HCT116 (cell line): ENCODE data around the gene GALNT13. TPM values are rescaled to one million over a fixed set of nuclear protein-coding genes. Genes with fewer than 3 reads are reported as not detected.

ENCODE experiments used
- ATAC-seq: fragments of 200-7000 bp; cut with Tn5 transposase; 2 replicates; pipeline ENCODE4 v1.9.1; 2020; ENCODE audit warnings: mild to moderate bottlenecking, moderate library complexity
- BruUV-seq: library from RNA; stranded (reverse); fragments of 400-500 nt; replicated peaks from 2 replicates; lab custom pipeline; 2021; lab: Mats Ljungman, UMichigan
- CTCF ChIA-PET: fragments of 300-600 bp; sonication (Branson Sonifier 250); formaldehyde crosslinking; loops from one replicate; lab custom pipeline; 2021; ENCODE audit warnings: antibody characterized with exemption; lab: Charles Lee
- POLR2A ChIA-PET: fragments of 300-600, 350-600 bp; sonication (Branson Sonifier 250); formaldehyde crosslinking; loops from one replicate; lab custom pipeline; 2021; ENCODE audit warnings: antibody characterized with exemption; lab: Charles Lee
- RAD21 ChIA-PET, 2 experiments: fragments of 300-600 bp; sonication (Branson Sonifier 250); formaldehyde crosslinking; loops; one replicate each; lab custom pipeline; 2023; ENCODE audit warnings: low total read pairs in 2 of 2; ENCODE audit not compliant: uncharacterized antibody in 2 of 2, unreplicated experiment in 2 of 2, low non-redundant PET in 1 of 2; lab: Charles Lee
- DNase-seq: peaks from one replicate; pipeline ENCODE4 v3.0.0-alpha.2; 2010; ENCODE audit warnings: low read depth, low spot score
- H2AFZ ChIP-seq: fragments of 200-600 bp; shearing (Covaris generic), sonication (generic); 2 replicates; pipeline ENCODE4 v1.6.1; 2017; ENCODE audit warnings: low read depth, mixed run types, mixed read lengths, antibody characterized with exemption, low read length; ENCODE audit not compliant: poor library complexity, severe bottlenecking
- H3K27ac ChIP-seq: 2 replicates; pipeline ENCODE4 v1.5.1; 2012; ENCODE audit warnings: low read depth, low read length
- H3K27me3 ChIP-seq: fragments of 200-600 bp; sonication (generic); 2 replicates; pipeline ENCODE4 v1.6.1; 2016; ENCODE audit warnings: mixed run types, low read length, mixed read lengths; ENCODE audit not compliant: insufficient read depth
- H3K36me3 ChIP-seq, 2 experiments: fragments of 200-500 bp in 1 of 2; fragments of 200-600 bp in 1 of 2; sonication (Bioruptor generic) in 1 of 2; sonication (generic) in 1 of 2; 2 replicates each; pipeline versions ENCODE4 v1.5.1 to v1.6.1; 2014 to 2016; ENCODE audit warnings: low read length in 2 of 2, inconsistent platforms in 1 of 2, mixed read lengths in 1 of 2, mixed run types in 1 of 2; ENCODE audit not compliant: insufficient read depth in 2 of 2, control insufficient read depth in 1 of 2
- H3K4me1 ChIP-seq, 2 experiments: fragments of 200-600 bp in 1 of 2; sonication (generic) in 1 of 2; 2 replicates each; pipeline versions ENCODE4 v1.5.1 to v1.6.1; 2012 to 2017; ENCODE audit warnings: low read length in 2 of 2, inconsistent platforms in 1 of 2, mild to moderate bottlenecking in 1 of 2, mixed read lengths in 1 of 2, mixed run types in 1 of 2, moderate library complexity in 1 of 2; ENCODE audit not compliant: insufficient read depth in 2 of 2, control insufficient read depth in 1 of 2
- H3K4me2 ChIP-seq: fragments of 200-600 bp; sonication (generic); 2 replicates; pipeline ENCODE4 v1.6.1; 2017; ENCODE audit warnings: mixed run types, low read length, mixed read lengths
- H3K4me3 ChIP-seq, 2 experiments: fragments of 200-600 bp in 1 of 2; sonication (generic) in 1 of 2; replicated peaks in 1 of 2; 2 replicates each; pipeline ENCODE4 v1.5.1; 2011 to 2016; ENCODE audit warnings: low read length in 2 of 2, control low read depth in 1 of 2, low read depth in 1 of 2, mild to moderate bottlenecking in 1 of 2, mixed read lengths in 1 of 2, mixed run types in 1 of 2
- H3K79me2 ChIP-seq: fragments of 200-600 bp; sonication (generic); 2 replicates; pipeline ENCODE4 v1.6.1; 2017; ENCODE audit warnings: mild to moderate bottlenecking, mixed run types, low read length, moderate library complexity, mixed read lengths; ENCODE audit not compliant: insufficient read depth
- H3K9ac ChIP-seq: fragments of 200-600 bp; sonication (generic); 2 replicates; pipeline ENCODE4 v1.6.1; 2016; ENCODE audit warnings: low read length, mixed read lengths
- H3K9me2 ChIP-seq: fragments of 200-600 bp; sonication (generic), shearing (Covaris generic); 2 replicates; pipeline ENCODE4 v1.6.1; 2017; ENCODE audit warnings: mixed run types, mild to moderate bottlenecking, moderate library complexity; ENCODE audit not compliant: insufficient read depth
- H3K9me3 ChIP-seq, 2 experiments: fragments of 200-500 bp in 1 of 2; fragments of 200-600 bp in 1 of 2; sonication (Bioruptor generic) in 1 of 2; sonication (generic) in 1 of 2; 2 replicates each; pipeline ENCODE4 v1.6.1; 2014 to 2017; ENCODE audit warnings: low read length in 2 of 2, mixed read lengths in 2 of 2, inconsistent platforms in 1 of 2, low read depth in 1 of 2, mild to moderate bottlenecking in 1 of 2, mixed run types in 1 of 2, moderate library complexity in 1 of 2; ENCODE audit not compliant: control insufficient read depth in 1 of 2, insufficient read depth in 1 of 2
- H4K20me1 ChIP-seq: fragments of 200-600 bp; sonication (generic), shearing (Covaris generic); 2 replicates; pipeline ENCODE4 v1.6.1; 2017; ENCODE audit warnings: mixed run types, mild to moderate bottlenecking, moderate library complexity; ENCODE audit not compliant: insufficient read depth
- EZH2phosphoT487 ChIP-seq: fragments of 200-600 bp; IDR thresholded peaks from 2 replicates; pipeline ENCODE4 v1.6.1; 2018; ENCODE audit warnings: antibody characterized with exemption, borderline replicate concordance
- POLR2AphosphoS5 ChIP-seq: IDR thresholded peaks from 2 replicates; pipeline ENCODE4 v1.6.1; 2011; ENCODE audit warnings: mild to moderate bottlenecking, low read depth, low read length, moderate library complexity
- SRF ChIP-seq: IDR thresholded peaks from 2 replicates; pipeline ENCODE4 v1.6.1; 2012; ENCODE audit warnings: low read depth
- ZBTB33 ChIP-seq: IDR thresholded peaks from 2 replicates; pipeline ENCODE4 v1.6.1; 2011; ENCODE audit warnings: mild to moderate bottlenecking, low read length, moderate library complexity; ENCODE audit not compliant: insufficient replicate concordance; ENCODE audit errors: extremely low read depth
- ZFX ChIP-seq: fragments of 450-650 bp; IDR thresholded peaks from 2 replicates; pipeline ENCODE4 v1.6.1; 2017
- intact Hi-C: fragments of 100-400 bp; cut with micrococcal nuclease; formaldehyde crosslinking; loops from 2 replicates; pipeline ENCODE4 v1.10.0; 2022
- total RNA-seq: library from RNA; stranded (reverse); gene quantifications from one replicate; pipeline ENCODE4 v1.2.1, GENCODE V29; 2021; ENCODE audit not compliant: unreplicated experiment
- TF ChIP-seq, protein P1 (sequence below): IDR thresholded peaks from 2 replicates; pipeline ENCODE4 v1.6.1; 2012
- TF ChIP-seq, protein P2 (sequence below): IDR thresholded peaks from 2 replicates; pipeline ENCODE4 v1.6.1; 2012

Gene GALNT13
- total RNA-seq, 1 experiment from 2014 or later: 0.44 TPM

DNA sequence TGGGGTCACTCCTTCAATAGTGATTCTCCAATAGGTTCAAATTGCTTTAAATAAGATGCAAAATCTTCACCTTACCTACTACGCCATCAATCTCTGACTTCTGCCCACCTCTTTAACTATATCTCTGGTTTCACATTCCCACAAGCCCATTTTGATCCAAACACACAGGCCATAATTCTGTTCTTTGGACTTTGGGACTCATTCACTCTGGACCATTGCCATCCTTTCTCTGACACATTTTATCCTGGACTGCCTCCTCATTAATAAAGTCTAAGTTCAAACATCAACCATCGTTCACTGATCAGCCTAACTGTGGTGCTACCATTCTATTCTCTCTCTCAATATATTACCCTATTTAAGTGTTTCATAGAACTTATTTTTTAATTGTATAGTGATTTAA is 332.2 kb downstream of the GALNT13 start (continued):
- TF ChIP-seq ZBTB33 (no peak), SRF (no peak)
- TF ChIP-seq, protein P1, sequence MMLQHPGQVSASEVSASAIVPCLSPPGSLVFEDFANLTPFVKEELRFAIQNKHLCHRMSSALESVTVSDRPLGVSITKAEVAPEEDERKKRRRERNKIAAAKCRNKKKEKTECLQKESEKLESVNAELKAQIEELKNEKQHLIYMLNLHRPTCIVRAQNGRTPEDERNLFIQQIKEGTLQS: no peak

GRCh38 chr2:154207288-154208047 is 335.7 kb downstream of the GALNT13 start:
- Histone ChIP-seq H3K36me3 (no peaks in the 10 kb centered on the region), H3K4me3 (no peak overlapping the region), H3K4me1 (no peaks in the 10 kb centered on the region), H3K27me3 (no peaks in the 10 kb centered on the region), H4K20me1 (no peaks in the 10 kb centered on the region), H2AFZ (no peak overlapping the region), H3K4me2 (no peak overlapping the region), H3K9me3 (no peaks in the 10 kb centered on the region), H3K27ac (no peak overlapping the region), H3K9me2 (no peaks in the 10 kb centered on the region), H3K9ac (no peak overlapping the region)
- intact Hi-C loops: no loop called here
- DNase-seq: no peak
- no peak for ATAC-seq
- POLR2A ChIA-PET: no interaction called here
- no peak for TF ChIP-seq ZFX
- TF ChIP-seq, protein P2, sequence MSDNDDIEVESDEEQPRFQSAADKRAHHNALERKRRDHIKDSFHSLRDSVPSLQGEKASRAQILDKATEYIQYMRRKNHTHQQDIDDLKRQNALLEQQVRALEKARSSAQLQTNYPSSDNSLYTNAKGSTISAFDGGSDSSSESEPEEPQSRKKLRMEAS: no peak
- TF ChIP-seq, protein P1: no peak
- TF ChIP-seq POLR2AphosphoS5: no peak
- no peak for TF ChIP-seq EZH2phosphoT487
- TF ChIP-seq, all 23 proteins: peak for 0
- BruUV-seq: no TSS peak
- no peaks in the 10 kb centered on the region for H3K79me2 ChIP-seq
- ChIA-PET RAD21 (no interaction called here), CTCF (no interaction called here)
